Lung (tissue), 12 donors: Measurements from ENCODE around the gene ANO2. TPM values are rescaled to one million over a fixed set of nuclear protein-coding genes. Genes with fewer than 3 reads are reported as not detected.

Experiments used
- ATAC-seq: fragments of 200-7000 bp; cut with Tn5 transposase; one replicate; pipeline ENCODE4 v1.9.1; 2020; ENCODE audit warnings: moderate number of reproducible peaks; ENCODE audit not compliant: insufficient read depth, low FRiP score
- DNase-seq, 3 donors: peaks; one replicate each; pipeline ENCODE4 v3.0.0-alpha.2; 2013 to 2017
- H3K27ac ChIP-seq, 2 donors: one replicate each; pipeline ENCODE4 v1.5.1; 2013; ENCODE audit warnings: mild to moderate bottlenecking in 2 of 2, moderate library complexity in 2 of 2, control low read depth in 1 of 2, inconsistent platforms in 1 of 2, low read depth in 1 of 2, low read length in 1 of 2
- H3K27me3 ChIP-seq, 3 donors: one replicate each; pipeline ENCODE4 v1.5.1; 2013; ENCODE audit warnings: low read length in 2 of 3; ENCODE audit not compliant: control insufficient read depth in 3 of 3, insufficient read depth in 3 of 3
- H3K36me3 ChIP-seq, 4 donors: one replicate each; pipeline ENCODE4 v1.5.1; 2013; ENCODE audit warnings: low read length in 4 of 4, mild to moderate bottlenecking in 1 of 4, moderate library complexity in 1 of 4; ENCODE audit not compliant: control insufficient read depth in 4 of 4, insufficient read depth in 4 of 4
- H3K4me1 ChIP-seq, 5 donors: one replicate each; pipeline ENCODE4 v1.5.1; 2013; ENCODE audit warnings: low read length in 5 of 5, mild to moderate bottlenecking in 2 of 5, moderate library complexity in 1 of 5; ENCODE audit not compliant: control insufficient read depth in 5 of 5, insufficient read depth in 5 of 5
- H3K4me3 ChIP-seq: one replicate; pipeline ENCODE4 v1.5.1; 2013; ENCODE audit warnings: mild to moderate bottlenecking, control low read depth, moderate library complexity
- H3K9ac ChIP-seq, 2 donors: one replicate each; pipeline ENCODE4 v1.5.1; 2013; ENCODE audit warnings: low read length in 2 of 2, control low read depth in 1 of 2; ENCODE audit not compliant: insufficient read depth in 1 of 2
- H3K9me3 ChIP-seq, 4 donors: one replicate each; pipeline ENCODE4 v1.5.1; 2013; ENCODE audit warnings: low read length in 3 of 4, mild to moderate bottlenecking in 1 of 4, moderate library complexity in 1 of 4; ENCODE audit not compliant: control insufficient read depth in 4 of 4, insufficient read depth in 3 of 4
- WGBS, 2 donors: extraction: QIAGEN DNeasy Blood & Tissue Kit; methylation state at CpG; one replicate each; pipeline ENCODE4 v1.1.7; 2013; 5-methylcytosine and 5-hydroxymethylcytosine counted together
- polyA plus RNA-seq, 2 donors: library from polyadenylated mRNA; stranded (reverse); fragments of 200-250 nt; gene quantifications; one replicate each; pipeline ENCODE4 v1.2.1, GENCODE V29; 2013
- total RNA-seq, 2 donors: library from RNA; depleted of rRNA in 1 of 2; stranded (reverse); fragments of >200 nt in 1 of 2; gene quantifications; one replicate each; pipeline ENCODE4 v1.2.1, GENCODE V29; 2014 to 2021
- TF ChIP-seq, protein P1 (sequence below): IDR thresholded peaks from 2 replicates; pipeline ENCODE4 v1.5.1; 2012; ENCODE audit warnings: mild to moderate bottlenecking; ENCODE audit errors: control extremely low read depth, extremely low read depth
- donor health status: control.
- donor health status: control.
- donor health status: Bipolar disorder and iron deficiency.
- donor health status: healthy.
- donor health status: DM: yes; HTN: yes; CAD: no.

ANO2 gene
- total and polyA plus RNA-seq, 4 donors: 5.9 to 11.3 (median 7.4) TPM

- Histone ChIP-seq H3K4me1 (peaks cover 0 to 27% (median 0%) of the 10 kb centered on the region in 5 donors), H3K27ac (no peak overlapping the region), H3K9ac (no peak overlapping the region), H3K36me3 (no peaks in the 10 kb centered on the region), H3K27me3 (no peaks in the 10 kb centered on the region), H3K9me3 (peaks cover 0 to 2% (median under 1%) of the 10 kb centered on the region in 4 donors), H3K4me3 (no peak overlapping the region)
- WGBS, 2 donors: 89 to 93% methylated on average over 1 of the region's 1 CpG
- TF ChIP-seq, protein P1, sequence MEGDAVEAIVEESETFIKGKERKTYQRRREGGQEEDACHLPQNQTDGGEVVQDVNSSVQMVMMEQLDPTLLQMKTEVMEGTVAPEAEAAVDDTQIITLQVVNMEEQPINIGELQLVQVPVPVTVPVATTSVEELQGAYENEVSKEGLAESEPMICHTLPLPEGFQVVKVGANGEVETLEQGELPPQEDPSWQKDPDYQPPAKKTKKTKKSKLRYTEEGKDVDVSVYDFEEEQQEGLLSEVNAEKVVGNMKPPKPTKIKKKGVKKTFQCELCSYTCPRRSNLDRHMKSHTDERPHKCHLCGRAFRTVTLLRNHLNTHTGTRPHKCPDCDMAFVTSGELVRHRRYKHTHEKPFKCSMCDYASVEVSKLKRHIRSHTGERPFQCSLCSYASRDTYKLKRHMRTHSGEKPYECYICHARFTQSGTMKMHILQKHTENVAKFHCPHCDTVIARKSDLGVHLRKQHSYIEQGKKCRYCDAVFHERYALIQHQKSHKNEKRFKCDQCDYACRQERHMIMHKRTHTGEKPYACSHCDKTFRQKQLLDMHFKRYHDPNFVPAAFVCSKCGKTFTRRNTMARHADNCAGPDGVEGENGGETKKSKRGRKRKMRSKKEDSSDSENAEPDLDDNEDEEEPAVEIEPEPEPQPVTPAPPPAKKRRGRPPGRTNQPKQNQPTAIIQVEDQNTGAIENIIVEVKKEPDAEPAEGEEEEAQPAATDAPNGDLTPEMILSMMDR: no peak
- DNase-seq (no peak), ATAC-seq (no peak)
Measured at GRCh38 chr12:5615760-5616159, 329.3 kb downstream of the ANO2 start.

GRCh38 chr12:5614256-5614655, 330.8 kb downstream of the ANO2 start:
- DNase-seq (no peak), ATAC-seq (no peak)
- no peaks in the 10 kb centered on the region for H3K27me3 ChIP-seq
- H3K9me3 ChIP-seq: peaks cover 0 to 2% (median under 1%) of the 10 kb centered on the region in 4 donors
- no peak overlapping the region for H3K27ac ChIP-seq
- H3K9ac ChIP-seq: no peak overlapping the region
- H3K4me3 ChIP-seq: no peak overlapping the region
- no peaks in the 10 kb centered on the region for H3K36me3 ChIP-seq
- TF ChIP-seq, protein P1: no peak
- 60 to 71% methylated on average over 1 of the region's 1 CpG for WGBS, 2 donors
- peaks cover 0 to 12% (median 0%) of the 10 kb centered on the region in 5 donors for H3K4me1 ChIP-seq

- WGBS, 2 donors: 83 to 85% methylated on average over 14 of the region's 14 CpGs
- H3K27me3 ChIP-seq: no peaks in the 10 kb centered on the region
- no peak for DNase-seq
- TF ChIP-seq, protein P1: no peak
- no peak for ATAC-seq
- H3K9me3 ChIP-seq: peaks cover 0 to 2% (median under 1%) of the 10 kb centered on the region in 4 donors
- no peaks in the 10 kb centered on the region for H3K4me1 ChIP-seq
- H3K27ac ChIP-seq: no peak overlapping the region
- no peaks in the 10 kb centered on the region for H3K36me3 ChIP-seq
- H3K9ac ChIP-seq: no peak overlapping the region
- H3K4me3 ChIP-seq: no peak overlapping the region
Measured at GRCh38 chr12:5612556-5613410, 332.3 kb downstream of the ANO2 start.
